ENCODE measurements around the gene TTC3.

TTC3 gene

GRCh38 chr21:37226041-37226920 is 153.2 kb downstream of the TTC3 start:
- no peak for DNase-seq

GRCh38 chr21:37227071-37228002 is 154.3 kb downstream of the TTC3 start:
- DNase-seq = no peak

GRCh38 chr21:37228003-37228400 is 154.9 kb downstream of the TTC3 start:
- no peak for DNase-seq

- no peak for DNase-seq
Observed at GRCh38 chr21:37230632-37231248, 157.7 kb downstream of the TTC3 start.

GRCh38 chr21:37231249-37231645 is 158.2 kb downstream of the TTC3 start:
- DNase-seq = no peak

- DNase-seq = no peak
Observed at GRCh38 chr21:37231671-37232070, 158.6 kb downstream of the TTC3 start.

- no peak for DNase-seq
Observed at GRCh38 chr21:37232274-37233018, 159.4 kb downstream of the TTC3 start.

GRCh38 chr21:37233551-37234146 is 160.6 kb downstream of the TTC3 start:
- no peak for DNase-seq

GRCh38 chr21:37237346-37237745 is 164.3 kb downstream of the TTC3 start:
- no peak for DNase-seq

GRCh38 chr21:37237764-37238163 is 164.7 kb downstream of the TTC3 start:
- no peak for DNase-seq

GRCh38 chr21:37240978-37241377 is 167.9 kb downstream of the TTC3 start:
- DNase-seq = no peak

GRCh38 chr21:37241426-37241825 is 168.4 kb downstream of the TTC3 start:
- DNase-seq = no peak

GRCh38 chr21:37243961-37244360 is 170.9 kb downstream of the TTC3 start:
- no peak for DNase-seq

GRCh38 chr21:37244501-37245095 is 171.5 kb downstream of the TTC3 start:
- no peak for DNase-seq

- DNase-seq = no peak
Observed at GRCh38 chr21:37245151-37245550, 172.1 kb downstream of the TTC3 start.

GRCh38 chr21:37248298-37248697 is 175.2 kb downstream of the TTC3 start:
- no peak for DNase-seq

- no peak for DNase-seq
Observed at GRCh38 chr21:37249112-37249904, 176.3 kb downstream of the TTC3 start.

- no peak for DNase-seq
Observed at GRCh38 chr21:37251294-37251634, 178.2 kb downstream of the TTC3 start.

Measured in CD4-positive, alpha-beta T cell treated with Interferon gamma for 1 hour (primary cell).